Esophagus muscularis mucosa (tissue), 3 donors: ENCODE data around the gene CENPX.

Source experiments
- CTCF ChIP-seq, 3 experiments: fragments of 200-600 bp in 2 of 3; fragments of 450-650 bp in 1 of 3; sonication (generic) in 2 of 3; IDR thresholded peaks; one replicate each; pipeline ENCODE4 v1.5.1; 2017 to 2019; ENCODE audit warnings: antibody characterized with exemption in 3 of 3, mild to moderate bottlenecking in 2 of 3, moderate library complexity in 1 of 3
- EP300 ChIP-seq: sonication (generic); formaldehyde crosslinking; IDR thresholded peaks from one replicate; pipeline ENCODE4 v1.6.1; 2017; ENCODE audit warnings: antibody characterized with exemption

GRCh38 chr17:82036634-82037091 is 14.0 kb upstream of the CENPX start:
- TF ChIP-seq CTCF (IDR thresholded peaks at IDR 0.05) (no peak), EP300 (no peak)
